HCT116 (cell line): ENCODE data around the gene MYCN. TPM values are rescaled to one million over a fixed set of nuclear protein-coding genes. Genes with fewer than 3 reads are reported as not detected.

Experiments used
- ATAC-seq: fragments of 200-7000 bp; cut with Tn5 transposase; 2 replicates; pipeline ENCODE4 v1.9.1; 2020; ENCODE audit warnings: mild to moderate bottlenecking, moderate library complexity
- BruUV-seq: library from RNA; stranded (reverse); fragments of 400-500 nt; replicated peaks from 2 replicates; lab custom pipeline; 2021; lab: Mats Ljungman, UMichigan
- CTCF ChIA-PET: fragments of 300-600 bp; sonication (Branson Sonifier 250); formaldehyde crosslinking; loops from one replicate; lab custom pipeline; 2021; ENCODE audit warnings: antibody characterized with exemption; lab: Charles Lee
- POLR2A ChIA-PET: fragments of 300-600, 350-600 bp; sonication (Branson Sonifier 250); formaldehyde crosslinking; loops from one replicate; lab custom pipeline; 2021; ENCODE audit warnings: antibody characterized with exemption; lab: Charles Lee
- RAD21 ChIA-PET, 2 experiments: fragments of 300-600 bp; sonication (Branson Sonifier 250); formaldehyde crosslinking; loops; one replicate each; lab custom pipeline; 2023; ENCODE audit warnings: low total read pairs in 2 of 2; ENCODE audit not compliant: uncharacterized antibody in 2 of 2, unreplicated experiment in 2 of 2, low non-redundant PET in 1 of 2; lab: Charles Lee
- DNase-seq: peaks from one replicate; pipeline ENCODE4 v3.0.0-alpha.2; 2010; ENCODE audit warnings: low read depth, low spot score
- H2AFZ ChIP-seq: fragments of 200-600 bp; shearing (Covaris generic), sonication (generic); 2 replicates; pipeline ENCODE4 v1.6.1; 2017; ENCODE audit warnings: low read depth, mixed run types, mixed read lengths, antibody characterized with exemption, low read length; ENCODE audit not compliant: poor library complexity, severe bottlenecking
- H3K27ac ChIP-seq: 2 replicates; pipeline ENCODE4 v1.5.1; 2012; ENCODE audit warnings: low read depth, low read length
- H3K27me3 ChIP-seq: fragments of 200-600 bp; sonication (generic); 2 replicates; pipeline ENCODE4 v1.6.1; 2016; ENCODE audit warnings: mixed run types, low read length, mixed read lengths; ENCODE audit not compliant: insufficient read depth
- H3K36me3 ChIP-seq, 2 experiments: fragments of 200-500 bp in 1 of 2; fragments of 200-600 bp in 1 of 2; sonication (Bioruptor generic) in 1 of 2; sonication (generic) in 1 of 2; 2 replicates each; pipeline versions ENCODE4 v1.5.1 to v1.6.1; 2014 to 2016; ENCODE audit warnings: low read length in 2 of 2, inconsistent platforms in 1 of 2, mixed read lengths in 1 of 2, mixed run types in 1 of 2; ENCODE audit not compliant: insufficient read depth in 2 of 2, control insufficient read depth in 1 of 2
- H3K4me1 ChIP-seq, 2 experiments: fragments of 200-600 bp in 1 of 2; sonication (generic) in 1 of 2; 2 replicates each; pipeline versions ENCODE4 v1.5.1 to v1.6.1; 2012 to 2017; ENCODE audit warnings: low read length in 2 of 2, inconsistent platforms in 1 of 2, mild to moderate bottlenecking in 1 of 2, mixed read lengths in 1 of 2, mixed run types in 1 of 2, moderate library complexity in 1 of 2; ENCODE audit not compliant: insufficient read depth in 2 of 2, control insufficient read depth in 1 of 2
- H3K4me2 ChIP-seq: fragments of 200-600 bp; sonication (generic); 2 replicates; pipeline ENCODE4 v1.6.1; 2017; ENCODE audit warnings: mixed run types, low read length, mixed read lengths
- H3K4me3 ChIP-seq, 2 experiments: fragments of 200-600 bp in 1 of 2; sonication (generic) in 1 of 2; replicated peaks in 1 of 2; 2 replicates each; pipeline ENCODE4 v1.5.1; 2011 to 2016; ENCODE audit warnings: low read length in 2 of 2, control low read depth in 1 of 2, low read depth in 1 of 2, mild to moderate bottlenecking in 1 of 2, mixed read lengths in 1 of 2, mixed run types in 1 of 2
- H3K79me2 ChIP-seq: fragments of 200-600 bp; sonication (generic); 2 replicates; pipeline ENCODE4 v1.6.1; 2017; ENCODE audit warnings: mild to moderate bottlenecking, mixed run types, low read length, moderate library complexity, mixed read lengths; ENCODE audit not compliant: insufficient read depth
- H3K9ac ChIP-seq: fragments of 200-600 bp; sonication (generic); 2 replicates; pipeline ENCODE4 v1.6.1; 2016; ENCODE audit warnings: low read length, mixed read lengths
- H3K9me2 ChIP-seq: fragments of 200-600 bp; sonication (generic), shearing (Covaris generic); 2 replicates; pipeline ENCODE4 v1.6.1; 2017; ENCODE audit warnings: mixed run types, mild to moderate bottlenecking, moderate library complexity; ENCODE audit not compliant: insufficient read depth
- H3K9me3 ChIP-seq, 2 experiments: fragments of 200-500 bp in 1 of 2; fragments of 200-600 bp in 1 of 2; sonication (Bioruptor generic) in 1 of 2; sonication (generic) in 1 of 2; 2 replicates each; pipeline ENCODE4 v1.6.1; 2014 to 2017; ENCODE audit warnings: low read length in 2 of 2, mixed read lengths in 2 of 2, inconsistent platforms in 1 of 2, low read depth in 1 of 2, mild to moderate bottlenecking in 1 of 2, mixed run types in 1 of 2, moderate library complexity in 1 of 2; ENCODE audit not compliant: control insufficient read depth in 1 of 2, insufficient read depth in 1 of 2
- H4K20me1 ChIP-seq: fragments of 200-600 bp; sonication (generic), shearing (Covaris generic); 2 replicates; pipeline ENCODE4 v1.6.1; 2017; ENCODE audit warnings: mixed run types, mild to moderate bottlenecking, moderate library complexity; ENCODE audit not compliant: insufficient read depth
- CEBPB ChIP-seq: IDR thresholded peaks from 2 replicates; pipeline ENCODE4 v1.6.1; 2012; ENCODE audit warnings: low read depth
- ELF1 ChIP-seq: IDR thresholded peaks from 2 replicates; pipeline ENCODE4 v1.6.1; 2012; ENCODE audit warnings: low read depth, borderline replicate concordance
- EZH2 ChIP-seq: fragments of 200-600 bp; sonication (generic); IDR thresholded peaks from 2 replicates; pipeline ENCODE4 v1.6.1; 2017; ENCODE audit warnings: antibody characterized with exemption, mixed run types
- FOSL1 ChIP-seq: IDR thresholded peaks from 2 replicates; pipeline ENCODE4 v1.6.1; 2012; ENCODE audit warnings: low read depth
- POLR2A ChIP-seq: IDR thresholded peaks from 2 replicates; pipeline ENCODE4 v1.7.0; 2011; ENCODE audit warnings: borderline replicate concordance; ENCODE audit not compliant: insufficient read depth, insufficient read length; ENCODE audit errors: extremely low read depth
- POLR2AphosphoS5 ChIP-seq: IDR thresholded peaks from 2 replicates; pipeline ENCODE4 v1.6.1; 2011; ENCODE audit warnings: mild to moderate bottlenecking, low read depth, low read length, moderate library complexity
- SRF ChIP-seq: IDR thresholded peaks from 2 replicates; pipeline ENCODE4 v1.6.1; 2012; ENCODE audit warnings: low read depth
- TCF7L2 ChIP-seq: IDR thresholded peaks from 2 replicates; pipeline ENCODE4 v1.7.0; 2011; ENCODE audit warnings: borderline replicate concordance, inconsistent platforms; ENCODE audit not compliant: insufficient read depth, insufficient read length; ENCODE audit errors: extremely low read depth
- intact Hi-C: fragments of 100-400 bp; cut with micrococcal nuclease; formaldehyde crosslinking; loops from 2 replicates; pipeline ENCODE4 v1.10.0; 2022
- total RNA-seq: library from RNA; stranded (reverse); gene quantifications from one replicate; pipeline ENCODE4 v1.2.1, GENCODE V29; 2021; ENCODE audit not compliant: unreplicated experiment
- TF ChIP-seq, protein P1 (sequence below): IDR thresholded peaks from 2 replicates; pipeline ENCODE4 v1.6.1; 2012
- TF ChIP-seq, protein P2 (sequence below): IDR thresholded peaks from 2 replicates; pipeline ENCODE4 v1.6.1; 2012; ENCODE audit warnings: low read depth

MYCN gene
- total RNA-seq, 1 experiment from 2014 or later = not detected

DNA sequence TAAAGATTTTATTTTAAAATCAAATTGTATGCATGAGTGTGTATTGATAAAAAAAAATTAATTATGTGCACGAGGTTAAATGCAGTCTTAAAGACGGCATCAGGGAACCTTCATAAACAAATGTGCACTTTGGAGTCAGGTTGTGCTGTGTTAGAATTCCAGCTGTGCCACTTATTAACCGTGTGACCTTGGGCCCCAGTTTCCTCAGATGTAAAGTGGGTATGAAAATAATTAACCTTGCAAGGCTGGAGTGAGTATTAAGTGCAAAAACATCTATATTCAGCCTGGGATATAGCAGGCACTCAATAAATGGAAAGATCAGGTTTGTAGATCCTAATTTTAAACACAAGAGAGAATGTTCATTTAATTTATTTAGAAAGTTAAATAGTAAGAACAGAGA, 14.5 kb upstream of the MYCN start:
- no peak overlapping the region for H2AFZ ChIP-seq
- no peak overlapping the region for H3K9ac ChIP-seq
- H3K4me2 ChIP-seq = no peak overlapping the region
- H4K20me1 ChIP-seq = no peaks in the 10 kb centered on the region
- no peak overlapping the region for H3K27ac ChIP-seq
- TF ChIP-seq, protein P1, sequence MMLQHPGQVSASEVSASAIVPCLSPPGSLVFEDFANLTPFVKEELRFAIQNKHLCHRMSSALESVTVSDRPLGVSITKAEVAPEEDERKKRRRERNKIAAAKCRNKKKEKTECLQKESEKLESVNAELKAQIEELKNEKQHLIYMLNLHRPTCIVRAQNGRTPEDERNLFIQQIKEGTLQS = no peak
- no peak for TF ChIP-seq POLR2AphosphoS5
- TF ChIP-seq, all 23 proteins: peak for 0
- DNase-seq (no peak), ATAC-seq (no peak)
- H3K9me2 ChIP-seq = no peaks in the 10 kb centered on the region
- H3K27me3 ChIP-seq = no peaks in the 10 kb centered on the region
- H3K36me3 ChIP-seq = no peaks in the 10 kb centered on the region
- no TSS peak for BruUV-seq
- intact Hi-C loops = no loop called here
- ChIA-PET RAD21 (no interaction called here), CTCF (interaction anchor here (0.6 kb wide), 1 partner anchor 292 kb away, joined by 3 read pairs; no protein-coding TSS in a partner anchor), POLR2A (no interaction called here)
- H3K79me2 ChIP-seq = no peaks in the 10 kb centered on the region
- H3K4me3 ChIP-seq = no peak overlapping the region
- no peaks in the 10 kb centered on the region for H3K4me1 ChIP-seq
- no peaks in the 10 kb centered on the region for H3K9me3 ChIP-seq

GRCh38 chr2:15926252-15926651, 14.1 kb upstream of the MYCN start:
- Histone ChIP-seq H3K9ac (no peak overlapping the region), H3K4me3 (no peak overlapping the region), H4K20me1 (no peaks in the 10 kb centered on the region), H3K4me2 (no peak overlapping the region), H3K9me2 (no peaks in the 10 kb centered on the region), H3K79me2 (no peaks in the 10 kb centered on the region), H3K4me1 (no peaks in the 10 kb centered on the region), H2AFZ (no peak overlapping the region), H3K9me3 (no peaks in the 10 kb centered on the region), H3K27ac (no peak overlapping the region)
- DNase-seq = no peak
- intact Hi-C loops = no loop called here
- CTCF ChIA-PET = no interaction called here
- no TSS peak for BruUV-seq
- no peak for TF ChIP-seq CEBPB
- TF ChIP-seq, protein P1 = no peak
- TF ChIP-seq EZH2 = no peak
- TF ChIP-seq FOSL1 = no peak
- no peak for TF ChIP-seq TCF7L2
- no peak for TF ChIP-seq SRF
- no peak for TF ChIP-seq ELF1
- TF ChIP-seq, protein P2, sequence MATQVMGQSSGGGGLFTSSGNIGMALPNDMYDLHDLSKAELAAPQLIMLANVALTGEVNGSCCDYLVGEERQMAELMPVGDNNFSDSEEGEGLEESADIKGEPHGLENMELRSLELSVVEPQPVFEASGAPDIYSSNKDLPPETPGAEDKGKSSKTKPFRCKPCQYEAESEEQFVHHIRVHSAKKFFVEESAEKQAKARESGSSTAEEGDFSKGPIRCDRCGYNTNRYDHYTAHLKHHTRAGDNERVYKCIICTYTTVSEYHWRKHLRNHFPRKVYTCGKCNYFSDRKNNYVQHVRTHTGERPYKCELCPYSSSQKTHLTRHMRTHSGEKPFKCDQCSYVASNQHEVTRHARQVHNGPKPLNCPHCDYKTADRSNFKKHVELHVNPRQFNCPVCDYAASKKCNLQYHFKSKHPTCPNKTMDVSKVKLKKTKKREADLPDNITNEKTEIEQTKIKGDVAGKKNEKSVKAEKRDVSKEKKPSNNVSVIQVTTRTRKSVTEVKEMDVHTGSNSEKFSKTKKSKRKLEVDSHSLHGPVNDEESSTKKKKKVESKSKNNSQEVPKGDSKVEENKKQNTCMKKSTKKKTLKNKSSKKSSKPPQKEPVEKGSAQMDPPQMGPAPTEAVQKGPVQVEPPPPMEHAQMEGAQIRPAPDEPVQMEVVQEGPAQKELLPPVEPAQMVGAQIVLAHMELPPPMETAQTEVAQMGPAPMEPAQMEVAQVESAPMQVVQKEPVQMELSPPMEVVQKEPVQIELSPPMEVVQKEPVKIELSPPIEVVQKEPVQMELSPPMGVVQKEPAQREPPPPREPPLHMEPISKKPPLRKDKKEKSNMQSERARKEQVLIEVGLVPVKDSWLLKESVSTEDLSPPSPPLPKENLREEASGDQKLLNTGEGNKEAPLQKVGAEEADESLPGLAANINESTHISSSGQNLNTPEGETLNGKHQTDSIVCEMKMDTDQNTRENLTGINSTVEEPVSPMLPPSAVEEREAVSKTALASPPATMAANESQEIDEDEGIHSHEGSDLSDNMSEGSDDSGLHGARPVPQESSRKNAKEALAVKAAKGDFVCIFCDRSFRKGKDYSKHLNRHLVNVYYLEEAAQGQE = no peak
- no peak for TF ChIP-seq POLR2A
- TF ChIP-seq, all 23 proteins: peak for 0
- ATAC-seq = no peak
- Histone ChIP-seq H3K27me3 (no peaks in the 10 kb centered on the region), H3K36me3 (no peaks in the 10 kb centered on the region)
- RAD21 ChIA-PET = no interaction called here
- POLR2A ChIA-PET = no interaction called here
